HEK293 (cell line): Measurements from ENCODE around the gene ECD.

Source experiments
- CTCF ChIA-PET: fragments of 350-600 bp; formaldehyde crosslinking; extraction: SDS; loops from one replicate; lab custom pipeline; 2021; ENCODE audit warnings: antibody characterized with exemption; lab: Yijun Ruan, JAX
- POLR2A ChIA-PET: fragments of 300-600 bp; formaldehyde crosslinking; extraction: SDS; loops from one replicate; lab custom pipeline; 2020; ENCODE audit warnings: antibody characterized with exemption, inconsistent platforms; lab: Yijun Ruan, JAX
- H3K27ac ChIP-seq: fragments of 200-500 bp; sonication (Bioruptor generic); 2 replicates; pipeline ENCODE4 v1.5.1; 2014; ENCODE audit warnings: low read depth, low read length, control low read depth, inconsistent platforms; ENCODE audit errors: extremely low read depth
- H3K36me3 ChIP-seq, 2 experiments: fragments of 200-500 bp in 1 of 2; sonication (Bioruptor generic) in 1 of 2; 1 replicate in 1 of 2; 2 replicates in 1 of 2; pipeline ENCODE4 v1.5.1; 2014 to 2017; ENCODE audit warnings: inconsistent platforms in 2 of 2, low read length in 2 of 2; ENCODE audit not compliant: control insufficient read depth in 2 of 2, insufficient read depth in 1 of 2
- H3K4me1 ChIP-seq: fragments of 200-500 bp; sonication (Bioruptor generic); 2 replicates; pipeline ENCODE4 v1.5.1; 2014; ENCODE audit warnings: mild to moderate bottlenecking, low read length, inconsistent platforms; ENCODE audit not compliant: control insufficient read depth, insufficient read depth
- H3K4me3 ChIP-seq: 2 replicates; pipeline ENCODE4 v1.5.1; 2011; ENCODE audit warnings: low read depth, mild to moderate bottlenecking, control low read depth, low read length, moderate library complexity
- H3K9me3 ChIP-seq: fragments of 200-500 bp; sonication (Bioruptor generic); 2 replicates; pipeline ENCODE4 v1.5.1; 2014; ENCODE audit warnings: low read depth, low read length, inconsistent platforms; ENCODE audit not compliant: control insufficient read depth, insufficient read depth
- BCL11A ChIP-seq: fragments of 450-650 bp; formaldehyde crosslinking; IDR thresholded peaks from 2 replicates; pipeline ENCODE4 v1.5.1; 2016; ENCODE audit warnings: low read depth, missing biosample characterization, missing genetic modification characterization
- ZBTB8A ChIP-seq: fragments of 450-650 bp; formaldehyde crosslinking; IDR thresholded peaks from 2 replicates; pipeline ENCODE4 v1.5.1; 2016; ENCODE audit warnings: missing biosample characterization, missing genetic modification characterization
- ZNF121 ChIP-seq: fragments of 450-650 bp; formaldehyde crosslinking; IDR thresholded peaks from 2 replicates; pipeline ENCODE4 v1.5.1; 2016; ENCODE audit warnings: missing biosample characterization, missing genetic modification characterization
- ZNF16 ChIP-seq: fragments of 450-650 bp; formaldehyde crosslinking; IDR thresholded peaks from 2 replicates; pipeline ENCODE4 v1.5.1; 2016; ENCODE audit warnings: low read depth, missing biosample characterization, missing genetic modification characterization
- ZNF248 ChIP-seq: fragments of 450-650 bp; formaldehyde crosslinking; IDR thresholded peaks from 2 replicates; pipeline ENCODE4 v1.5.1; 2017; ENCODE audit warnings: missing biosample characterization, missing genetic modification characterization
- ZNF350 ChIP-seq: fragments of 450-650 bp; formaldehyde crosslinking; IDR thresholded peaks from 2 replicates; pipeline ENCODE4 v1.5.0; 2017; ENCODE audit warnings: missing biosample characterization, mild to moderate bottlenecking, missing genetic modification characterization
- ZNF362 ChIP-seq: fragments of 450-650 bp; formaldehyde crosslinking; IDR thresholded peaks from 2 replicates; pipeline ENCODE4 v1.5.1; 2016; ENCODE audit warnings: missing biosample characterization, missing genetic modification characterization
- ZNF518A ChIP-seq: fragments of 450-650 bp; formaldehyde crosslinking; conservative IDR thresholded peaks from 2 replicates; pipeline ENCODE4 v1.5.1; 2016; ENCODE audit warnings: low read depth, missing biosample characterization, missing genetic modification characterization
- TF ChIP-seq, protein P1 (sequence below): fragments of 450-650 bp; formaldehyde crosslinking; IDR thresholded peaks from 2 replicates; pipeline ENCODE4 v1.5.1; 2017; ENCODE audit warnings: missing biosample characterization, mild to moderate bottlenecking, missing genetic modification characterization, moderate library complexity
- TF ChIP-seq, protein P2 (sequence below): fragments of 450-650 bp; formaldehyde crosslinking; IDR thresholded peaks from 2 replicates; pipeline ENCODE4 v1.5.1; 2016; ENCODE audit warnings: missing biosample characterization, missing genetic modification characterization

Gene ECD

GRCh38 chr10:73088304-73088703 lies 79.5 kb downstream of the ECD start (continued):
- TF ChIP-seq, protein P1, sequence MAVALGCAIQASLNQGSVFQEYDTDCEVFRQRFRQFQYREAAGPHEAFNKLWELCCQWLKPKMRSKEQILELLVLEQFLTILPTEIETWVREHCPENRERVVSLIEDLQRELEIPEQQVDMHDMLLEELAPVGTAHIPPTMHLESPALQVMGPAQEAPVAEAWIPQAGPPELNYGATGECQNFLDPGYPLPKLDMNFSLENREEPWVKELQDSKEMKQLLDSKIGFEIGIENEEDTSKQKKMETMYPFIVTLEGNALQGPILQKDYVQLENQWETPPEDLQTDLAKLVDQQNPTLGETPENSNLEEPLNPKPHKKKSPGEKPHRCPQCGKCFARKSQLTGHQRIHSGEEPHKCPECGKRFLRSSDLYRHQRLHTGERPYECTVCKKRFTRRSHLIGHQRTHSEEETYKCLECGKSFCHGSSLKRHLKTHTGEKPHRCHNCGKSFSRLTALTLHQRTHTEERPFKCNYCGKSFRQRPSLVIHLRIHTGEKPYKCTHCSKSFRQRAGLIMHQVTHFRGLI (tag by site-specific recombination), result no peak
- TF ChIP-seq, protein P2, sequence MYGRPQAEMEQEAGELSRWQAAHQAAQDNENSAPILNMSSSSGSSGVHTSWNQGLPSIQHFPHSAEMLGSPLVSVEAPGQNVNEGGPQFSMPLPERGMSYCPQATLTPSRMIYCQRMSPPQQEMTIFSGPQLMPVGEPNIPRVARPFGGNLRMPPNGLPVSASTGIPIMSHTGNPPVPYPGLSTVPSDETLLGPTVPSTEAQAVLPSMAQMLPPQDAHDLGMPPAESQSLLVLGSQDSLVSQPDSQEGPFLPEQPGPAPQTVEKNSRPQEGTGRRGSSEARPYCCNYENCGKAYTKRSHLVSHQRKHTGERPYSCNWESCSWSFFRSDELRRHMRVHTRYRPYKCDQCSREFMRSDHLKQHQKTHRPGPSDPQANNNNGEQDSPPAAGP (tag by site-specific recombination), result no peak
- no peak for TF ChIP-seq ZBTB8A
- TF ChIP-seq ZNF350 (tag by site-specific recombination), result no peak

DNA sequence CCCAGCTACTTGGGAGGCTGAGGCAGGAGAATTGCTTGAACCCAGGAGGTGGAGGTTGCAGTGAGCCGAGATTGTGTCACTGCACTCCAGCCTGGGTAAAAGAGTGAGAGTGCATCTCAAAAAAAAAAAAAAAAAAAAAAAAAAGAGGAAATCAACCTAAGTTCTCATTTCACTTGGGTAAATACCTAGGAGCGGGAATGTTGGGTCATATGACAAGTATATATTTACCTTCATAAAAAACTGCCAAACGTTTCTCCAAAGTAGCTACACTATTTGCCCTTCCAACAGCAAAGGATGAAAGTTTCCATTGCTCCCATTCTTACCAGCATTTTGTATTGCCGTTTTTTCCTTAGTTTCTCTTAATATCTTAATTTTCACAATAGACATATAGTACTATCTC lies 81.0 kb downstream of the ECD start:
- POLR2A ChIA-PET, result interaction anchor here (0.7 kb wide), 1 partner anchor 9 kb away, joined by 6 read pairs; no protein-coding TSS in a partner anchor
- 0 out of 2 replicates have a peak, but pooled peaks have one; percentile 23 for TF ChIP-seq ZNF362 (tag by site-specific recombination)
- TF ChIP-seq ZNF518A, result no peak
- H3K4me1 ChIP-seq, result no peaks in the 10 kb centered on the region; the same call in 1 of the 2 replicates
- H3K36me3 ChIP-seq, result no peaks in the 10 kb centered on the region; a peak in 1 of 3 replicates
- H3K4me3 ChIP-seq, result no peak overlapping the region
- H3K9me3 ChIP-seq, result no peaks in the 10 kb centered on the region
- no peak overlapping the region for H3K27ac ChIP-seq
- CTCF ChIA-PET, result no interaction called here

DNA sequence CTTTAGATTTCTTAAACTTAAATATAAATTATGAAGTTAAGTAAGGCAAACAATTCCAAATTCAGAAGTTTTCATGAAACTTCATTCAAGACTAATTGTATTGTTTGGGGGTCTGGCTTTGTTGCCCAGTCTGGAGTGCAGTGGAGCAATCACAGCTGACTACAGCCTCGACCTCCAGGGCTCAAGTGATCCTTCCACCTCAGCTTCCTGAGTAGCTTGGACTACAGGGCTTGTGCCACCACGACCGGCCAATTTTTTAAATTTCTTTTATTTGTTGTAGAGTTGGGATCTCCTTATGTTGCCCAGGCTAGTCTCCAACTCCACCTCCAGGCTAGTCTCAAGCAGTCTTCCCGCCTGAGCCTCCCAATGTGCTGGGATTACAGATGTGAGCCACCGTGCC lies 83.6 kb downstream of the ECD start:
- ChIA-PET POLR2A (no interaction called here), CTCF (interaction anchor here (1.1 kb wide), 1 partner anchor 11 kb away, joined by 4 read pairs; no protein-coding TSS in a partner anchor)
- TF ChIP-seq ZNF16 (no peak), BCL11A (tag by site-specific recombination) (no peak), ZNF121 (tag by site-specific recombination) (peak; percentile 81), ZNF248 (no peak)
- no peak overlapping the region for H3K4me3 ChIP-seq
- no peaks in the 10 kb centered on the region; the same call in 1 of the 2 replicates for H3K4me1 ChIP-seq
- no peak overlapping the region for H3K27ac ChIP-seq
- H3K36me3 ChIP-seq, result no peaks in the 10 kb centered on the region; a peak in 1 of 3 replicates
- no peaks in the 10 kb centered on the region for H3K9me3 ChIP-seq
